Kidney epithelial cell (primary cell): ENCODE data around the gene LCN12. TPM values are rescaled to one million over a fixed set of nuclear protein-coding genes. Genes with fewer than 3 reads are reported as not detected.

Experiments
- DNase-seq: peaks from one replicate; pipeline ENCODE4 v3.0.0-alpha.2; 2010; ENCODE audit warnings: low read depth
- H3K27me3 ChIP-seq: 2 replicates; pipeline ENCODE4 v1.6.0; 2011; ENCODE audit warnings: low read length; ENCODE audit not compliant: control insufficient read depth, insufficient read depth
- H3K36me3 ChIP-seq: 2 replicates; pipeline ENCODE4 v1.5.1; 2011; ENCODE audit warnings: low read length; ENCODE audit not compliant: control insufficient read depth, insufficient read depth
- H3K4me3 ChIP-seq: 2 replicates; pipeline ENCODE4 v1.5.1; 2011; ENCODE audit warnings: low read depth, mild to moderate bottlenecking, control low read depth, low read length
- total RNA-seq: library from RNA; depleted of rRNA; stranded (reverse); fragments of >200 nt; gene quantifications from 2 replicates; pipeline ENCODE4 v1.2.3, GENCODE V29; 2015
- TF ChIP-seq, protein P1 (sequence below): IDR thresholded peaks from 2 replicates; pipeline ENCODE4 v1.5.1; 2011; ENCODE audit warnings: mild to moderate bottlenecking, moderate library complexity, low read length, control low read depth, inconsistent platforms; ENCODE audit not compliant: insufficient read depth, poor library complexity, severe bottlenecking

Gene LCN12
- total RNA-seq, 1 donor from 2014 or later: 1.2 TPM

DNA sequence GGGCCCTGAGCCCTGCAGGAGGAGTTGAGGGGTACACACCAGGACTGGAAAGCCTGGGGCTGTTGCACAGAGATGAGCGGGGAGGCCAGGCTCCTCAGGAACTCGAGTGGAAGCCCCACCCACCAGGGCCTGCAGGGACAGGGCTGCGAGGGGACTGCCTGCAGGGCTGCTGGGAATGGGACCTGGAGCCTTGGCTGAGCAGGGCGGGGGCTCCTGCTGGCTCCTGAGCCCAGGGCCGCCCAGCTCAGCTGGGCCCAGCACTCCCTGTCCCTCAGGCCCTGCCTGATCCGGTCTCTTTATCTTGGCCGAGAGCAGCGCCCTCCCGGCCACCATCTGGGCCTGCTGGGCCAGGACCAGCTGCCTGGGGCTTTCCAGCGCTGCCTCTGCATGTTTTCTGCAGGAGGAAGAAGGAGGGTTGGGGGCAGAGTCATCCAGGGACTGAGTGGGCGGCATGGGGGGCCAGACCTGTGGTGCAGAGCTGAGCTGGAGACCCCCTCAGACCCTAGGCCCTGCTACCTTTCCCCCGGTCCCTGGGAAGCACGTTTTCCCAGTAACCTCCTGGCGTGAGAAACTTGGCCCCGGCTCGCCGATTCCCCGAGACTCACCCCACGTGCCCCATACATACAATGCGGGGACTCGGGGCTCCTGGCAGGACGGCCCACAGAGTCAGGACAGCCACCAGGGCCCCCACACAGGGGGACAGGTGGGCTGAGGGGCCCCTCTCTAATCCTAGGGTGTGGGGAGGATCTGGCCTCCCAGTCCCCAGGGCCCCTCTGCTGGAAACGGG, 9.4 kb downstream of the LCN12 start:
- TF ChIP-seq, protein P1, sequence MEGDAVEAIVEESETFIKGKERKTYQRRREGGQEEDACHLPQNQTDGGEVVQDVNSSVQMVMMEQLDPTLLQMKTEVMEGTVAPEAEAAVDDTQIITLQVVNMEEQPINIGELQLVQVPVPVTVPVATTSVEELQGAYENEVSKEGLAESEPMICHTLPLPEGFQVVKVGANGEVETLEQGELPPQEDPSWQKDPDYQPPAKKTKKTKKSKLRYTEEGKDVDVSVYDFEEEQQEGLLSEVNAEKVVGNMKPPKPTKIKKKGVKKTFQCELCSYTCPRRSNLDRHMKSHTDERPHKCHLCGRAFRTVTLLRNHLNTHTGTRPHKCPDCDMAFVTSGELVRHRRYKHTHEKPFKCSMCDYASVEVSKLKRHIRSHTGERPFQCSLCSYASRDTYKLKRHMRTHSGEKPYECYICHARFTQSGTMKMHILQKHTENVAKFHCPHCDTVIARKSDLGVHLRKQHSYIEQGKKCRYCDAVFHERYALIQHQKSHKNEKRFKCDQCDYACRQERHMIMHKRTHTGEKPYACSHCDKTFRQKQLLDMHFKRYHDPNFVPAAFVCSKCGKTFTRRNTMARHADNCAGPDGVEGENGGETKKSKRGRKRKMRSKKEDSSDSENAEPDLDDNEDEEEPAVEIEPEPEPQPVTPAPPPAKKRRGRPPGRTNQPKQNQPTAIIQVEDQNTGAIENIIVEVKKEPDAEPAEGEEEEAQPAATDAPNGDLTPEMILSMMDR: no peak
- H3K27me3 ChIP-seq: peaks cover 5% of the 10 kb centered on the region
- no peak overlapping the region for H3K4me3 ChIP-seq
- no peaks in the 10 kb centered on the region for H3K36me3 ChIP-seq
- no peak for DNase-seq

GRCh38 chr9:136962163-136962562, 10.1 kb downstream of the LCN12 start:
- no peaks in the 10 kb centered on the region for H3K36me3 ChIP-seq
- H3K4me3 ChIP-seq: no peak overlapping the region
- no peak for DNase-seq
- H3K27me3 ChIP-seq: peaks cover 5% of the 10 kb centered on the region
- TF ChIP-seq, protein P1: no peak

- H3K36me3 ChIP-seq: no peaks in the 10 kb centered on the region
- peaks cover 5% of the 10 kb centered on the region for H3K27me3 ChIP-seq
- TF ChIP-seq, protein P1: no peak
- no peak for DNase-seq
- H3K4me3 ChIP-seq: no peak overlapping the region
These were observed 10.7 kb downstream of the LCN12 start for GRCh38 chr9:136962701-136963248.

DNA sequence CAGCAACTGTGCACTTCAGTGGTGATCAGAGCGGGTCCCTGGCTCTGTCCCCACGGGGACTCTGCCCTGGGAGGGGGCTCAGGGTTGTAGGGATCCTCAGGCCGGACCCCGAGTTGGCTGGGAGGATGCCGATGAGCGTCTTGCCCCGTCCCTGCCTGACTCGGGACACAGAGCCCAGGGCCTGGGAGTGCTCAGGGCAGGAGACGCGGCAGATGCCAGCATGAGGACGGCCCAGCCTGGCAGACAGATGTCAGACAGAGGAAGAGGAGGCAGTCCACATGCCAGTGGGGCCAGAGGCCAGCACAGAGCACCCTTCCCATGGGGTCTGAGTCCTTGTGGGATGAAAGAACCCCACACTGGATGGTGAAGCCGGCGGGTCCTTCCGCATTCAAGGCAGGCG, 11.3 kb downstream of the LCN12 start:
- Histone ChIP-seq H3K36me3 (no peaks in the 10 kb centered on the region), H3K4me3 (no peak overlapping the region), H3K27me3 (peaks cover 5% of the 10 kb centered on the region)
- no peak for DNase-seq
- TF ChIP-seq, protein P1: no peak

DNA sequence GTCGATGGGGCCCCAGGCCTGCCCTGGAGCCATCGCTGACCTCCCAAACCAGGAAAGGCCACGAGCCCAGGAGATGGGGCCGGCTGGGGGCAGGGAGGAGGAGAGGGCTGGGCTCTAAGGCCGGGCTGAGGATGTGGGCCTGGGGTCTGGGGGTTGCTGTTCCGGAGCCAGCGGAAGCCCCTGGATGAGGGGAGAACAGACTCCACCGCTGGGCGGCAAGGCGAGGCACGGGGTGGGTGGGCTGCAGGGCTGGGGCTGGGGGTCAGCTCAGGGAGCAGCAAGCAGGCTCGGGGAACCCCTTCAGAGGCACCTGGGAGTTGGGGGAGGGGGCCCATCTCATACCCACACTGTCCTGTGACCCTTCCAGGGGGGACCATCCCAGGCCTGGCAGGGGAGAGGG, 11.7 kb downstream of the LCN12 start:
- TF ChIP-seq, protein P1: no peak
- Histone ChIP-seq H3K4me3 (no peak overlapping the region), H3K27me3 (peaks cover 5% of the 10 kb centered on the region), H3K36me3 (no peaks in the 10 kb centered on the region)
- DNase-seq: no peak
